Measurements from ENCODE around the gene PLCB4.

The PLCB4 gene

DNA sequence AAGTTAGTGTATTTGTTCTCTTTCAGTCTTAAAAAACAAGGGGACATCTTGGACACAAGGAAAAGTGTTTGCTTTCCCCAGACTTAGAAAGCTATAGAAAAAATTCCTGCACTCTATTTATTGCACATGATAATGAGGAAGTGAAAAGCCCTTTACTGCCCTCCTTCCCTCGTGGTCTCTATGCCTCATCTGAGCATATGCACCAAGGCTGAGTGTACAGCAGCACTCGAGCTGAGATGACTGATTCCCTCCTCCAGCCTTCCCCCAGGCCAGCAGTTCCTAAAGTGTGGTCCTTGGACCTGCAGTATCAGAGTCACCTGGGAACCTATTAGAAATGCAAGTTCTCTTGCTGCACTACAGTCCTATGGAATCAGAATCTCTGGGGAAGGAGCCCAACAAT, 431.2 kb downstream of the PLCB4 start:
- no peak for DNase-seq (ENCODE audit: low read depth in 1 of 2, low spot score in 1 of 2)
- TF ChIP-seq JUND (IDR thresholded peaks at IDR 0.05; ENCODE audit: low read depth), result no peak
- in situ Hi-C loops (cut with HindIII; ENCODE audit: low pct_unique_long_range_greater_than_20kb, low sequenced_read_pairs), result no loop called here

DNA sequence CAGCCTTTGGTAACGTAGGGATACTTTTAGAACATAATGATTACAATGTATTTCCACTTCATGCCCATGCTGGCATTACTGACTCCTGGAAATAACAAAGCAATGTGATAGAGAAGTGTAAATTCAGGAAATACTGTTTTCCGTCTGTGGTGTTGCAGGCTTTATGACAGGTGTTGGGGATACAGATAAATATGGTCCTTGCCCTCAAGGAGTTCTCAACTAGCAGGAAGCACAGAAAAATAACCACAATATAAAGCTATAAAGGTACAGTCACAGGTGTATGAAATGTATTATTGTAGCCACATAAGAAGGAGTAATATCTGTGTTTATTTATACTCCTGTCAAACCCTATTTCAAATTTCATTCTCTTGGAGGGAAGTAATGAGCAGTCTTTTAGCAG, 432.6 kb downstream of the PLCB4 start:
- TF ChIP-seq JUND (IDR thresholded peaks at IDR 0.05; ENCODE audit: low read depth), result no peak
- in situ Hi-C loops (cut with HindIII; ENCODE audit: low pct_unique_long_range_greater_than_20kb, low sequenced_read_pairs), result no loop called here
- no peak for DNase-seq (ENCODE audit: low read depth in 1 of 2, low spot score in 1 of 2)

DNA sequence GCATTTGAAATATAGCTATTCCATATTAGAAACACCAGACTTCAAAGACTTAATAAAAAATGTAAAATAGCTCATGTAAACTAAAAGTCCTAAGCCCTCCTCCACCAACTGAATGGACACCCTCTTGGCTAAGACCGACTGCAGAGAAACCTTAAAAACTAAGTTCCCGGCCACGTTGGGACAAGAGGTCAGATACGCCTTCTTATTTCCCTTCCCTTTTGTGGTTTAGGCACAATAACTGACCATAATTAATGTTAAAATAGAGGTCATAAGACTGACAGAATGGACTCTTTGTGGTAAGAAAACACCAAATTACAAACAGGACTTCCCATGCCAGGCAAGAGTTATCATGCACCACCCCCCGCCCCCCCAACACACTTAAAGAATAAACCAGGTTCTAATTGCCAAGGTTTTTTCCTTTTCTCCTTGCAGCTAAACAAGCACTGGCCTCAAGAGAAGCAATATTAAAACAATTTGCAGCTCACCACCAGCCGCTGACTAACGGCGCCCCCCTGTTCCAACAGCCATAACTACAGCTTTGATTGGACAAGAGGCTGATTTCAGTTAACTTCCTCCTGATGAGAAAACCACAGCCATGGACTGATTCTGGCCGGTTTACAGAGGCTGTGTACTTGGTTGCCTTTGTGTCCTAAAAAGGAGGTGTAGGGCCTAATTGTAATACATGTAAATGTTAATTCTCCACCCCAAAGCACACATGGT, 434.8 kb downstream of the PLCB4 start:
- no peak for DNase-seq (ENCODE audit: low read depth in 1 of 2, low spot score in 1 of 2)
- in situ Hi-C loops (cut with HindIII; ENCODE audit: low pct_unique_long_range_greater_than_20kb, low sequenced_read_pairs), result no loop called here
- TF ChIP-seq JUND (IDR thresholded peaks at IDR 0.05; ENCODE audit: low read depth), result no peak

DNA sequence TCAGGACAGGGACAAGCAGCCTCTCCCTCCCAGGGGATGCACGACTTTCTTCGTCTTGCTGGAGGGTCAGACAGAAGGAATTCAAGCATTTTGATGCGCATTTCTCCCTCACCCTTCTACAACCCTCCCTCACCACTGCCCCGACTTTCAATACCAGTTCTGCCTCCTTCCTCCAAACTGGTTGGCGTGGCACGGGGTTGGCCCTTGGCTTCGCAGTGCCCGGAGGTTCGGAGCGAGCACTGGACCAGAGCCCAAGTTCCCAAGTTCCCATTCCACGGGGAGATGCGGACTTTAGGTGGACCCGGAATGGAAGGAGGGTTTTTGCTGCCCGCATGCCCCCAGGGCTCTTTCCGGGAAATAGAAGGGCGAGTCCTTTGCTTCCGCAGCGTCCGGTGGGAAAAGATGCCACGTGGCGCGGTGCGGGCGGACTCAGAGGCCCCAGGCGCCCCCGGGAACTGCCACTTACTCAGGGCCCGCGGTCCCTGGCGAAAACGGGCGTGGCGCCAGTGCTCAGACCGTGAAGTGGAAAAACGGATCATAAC, 437.5 kb downstream of the PLCB4 start:
- TF ChIP-seq JUND (IDR thresholded peaks at IDR 0.05; ENCODE audit: low read depth), result no peak
- no peak for DNase-seq (ENCODE audit: low read depth in 1 of 2, low spot score in 1 of 2)
- in situ Hi-C loops (cut with HindIII; ENCODE audit: low pct_unique_long_range_greater_than_20kb, low sequenced_read_pairs), result no loop called here

DNA sequence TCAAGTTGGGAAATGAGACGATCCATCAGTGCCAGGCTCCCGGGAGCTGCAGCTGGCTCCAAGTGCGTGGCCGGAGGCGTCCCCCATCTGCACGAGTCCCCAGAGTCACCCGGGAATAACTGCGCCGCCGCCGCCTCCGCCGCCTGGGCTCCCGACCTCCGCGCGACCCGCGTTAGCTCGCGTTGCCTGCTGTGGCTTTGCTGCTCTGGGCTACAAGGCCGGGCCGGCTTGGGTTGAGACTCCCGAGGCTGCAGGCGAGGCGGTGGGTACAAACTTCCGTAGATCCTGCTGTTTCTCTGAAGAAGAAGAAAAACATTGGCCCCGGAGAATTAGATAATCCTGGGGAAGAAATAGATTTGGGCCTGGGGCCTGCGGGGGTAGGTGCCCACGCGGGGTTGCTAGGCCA, 438.1 kb downstream of the PLCB4 start:
- no peak for DNase-seq (ENCODE audit: low read depth in 1 of 2, low spot score in 1 of 2)
- TF ChIP-seq JUND (IDR thresholded peaks at IDR 0.05; ENCODE audit: low read depth), result no peak
- in situ Hi-C loops (cut with HindIII; ENCODE audit: low pct_unique_long_range_greater_than_20kb, low sequenced_read_pairs), result no loop called here

DNA sequence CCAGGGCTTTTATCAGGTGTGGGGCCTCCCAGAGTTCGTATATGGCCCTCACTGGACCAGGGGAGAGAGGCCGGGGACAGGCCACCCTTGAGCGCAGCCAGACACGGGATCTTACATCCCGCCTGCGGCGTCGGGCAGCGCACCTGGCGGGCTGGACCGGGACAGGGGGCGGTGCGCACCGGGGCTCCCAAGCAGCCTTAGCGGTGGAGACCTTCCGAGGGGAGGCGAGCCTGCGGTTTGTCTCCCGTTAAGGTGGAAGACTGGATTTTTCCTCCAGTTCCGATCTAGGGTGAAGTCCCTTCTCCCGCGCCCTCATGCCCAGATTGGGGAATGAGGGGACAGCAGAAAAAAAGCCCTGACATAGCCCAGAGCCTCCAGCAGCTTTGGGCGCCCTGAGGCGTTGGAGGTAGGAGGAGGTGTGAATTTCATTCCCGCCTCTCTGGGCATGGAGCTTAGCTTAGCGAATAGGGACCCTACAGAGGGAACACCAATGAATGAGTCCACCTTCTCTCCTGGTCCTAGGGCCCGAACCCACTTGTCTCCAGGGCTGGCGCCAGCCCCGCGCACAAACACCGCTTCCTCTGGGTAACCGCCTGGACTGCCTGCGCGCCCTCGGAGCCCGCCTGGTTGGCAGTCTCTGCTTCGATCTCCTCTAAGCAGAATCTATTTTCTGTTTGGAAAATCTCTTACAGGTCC, 438.8 kb downstream of the PLCB4 start:
- TF ChIP-seq JUND (IDR thresholded peaks at IDR 0.05; ENCODE audit: low read depth), result no peak
- in situ Hi-C loops (cut with HindIII; ENCODE audit: low pct_unique_long_range_greater_than_20kb, low sequenced_read_pairs), result no loop called here
- DNase-seq (ENCODE audit: low read depth in 1 of 2, low spot score in 1 of 2), result no peak

DNA sequence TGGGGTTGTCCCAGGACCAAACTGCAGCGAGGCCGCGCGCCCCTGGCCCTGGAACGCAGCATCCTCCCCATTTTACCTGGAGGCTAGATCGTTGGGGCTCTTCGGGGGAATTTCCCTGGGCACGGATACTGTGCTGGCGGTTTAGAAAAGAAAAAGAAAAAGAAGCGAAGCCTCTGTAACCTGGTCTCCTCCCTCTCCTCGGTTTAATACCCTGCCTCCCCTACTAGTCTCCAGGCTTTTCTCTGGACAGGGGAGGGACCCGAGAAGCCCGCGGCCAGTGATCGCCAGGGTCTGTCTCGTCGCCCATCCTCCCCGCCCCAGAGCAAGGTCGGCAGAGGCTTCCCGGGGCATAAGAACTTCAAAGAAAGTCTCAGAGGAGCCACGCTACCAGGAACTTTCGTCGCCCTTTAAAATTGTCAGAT, 439.4 kb downstream of the PLCB4 start:
- no peak for DNase-seq (ENCODE audit: low read depth in 1 of 2, low spot score in 1 of 2)
- no peak for TF ChIP-seq JUND (IDR thresholded peaks at IDR 0.05; ENCODE audit: low read depth)
- in situ Hi-C loops (cut with HindIII; ENCODE audit: low pct_unique_long_range_greater_than_20kb, low sequenced_read_pairs), result no loop called here

DNA sequence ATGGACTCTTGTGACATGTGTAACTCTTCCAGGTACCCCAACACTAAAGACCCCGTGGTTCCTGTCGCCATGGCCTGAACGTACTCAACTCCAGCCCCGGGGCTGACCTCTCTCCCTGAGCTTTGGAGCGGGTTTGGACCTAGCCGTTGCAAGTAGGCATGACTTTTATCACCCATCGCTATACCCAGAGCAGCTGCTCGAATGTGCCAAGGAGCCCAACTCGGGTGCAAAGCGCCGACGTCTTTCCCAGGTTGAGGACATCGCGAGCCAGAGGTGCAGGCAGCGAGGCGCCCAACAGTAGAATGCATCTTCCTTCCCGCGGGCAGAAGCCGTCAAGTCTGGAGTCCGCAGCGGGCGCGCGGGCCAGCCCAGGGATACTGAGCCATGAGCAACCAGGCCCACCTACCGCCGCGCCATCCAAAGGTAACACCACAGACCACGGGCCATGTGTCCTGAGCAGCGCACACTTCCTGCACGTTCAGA, 439.9 kb downstream of the PLCB4 start:
- no peak for TF ChIP-seq JUND (IDR thresholded peaks at IDR 0.05; ENCODE audit: low read depth)
- no peak for DNase-seq (ENCODE audit: low read depth in 1 of 2, low spot score in 1 of 2)
- in situ Hi-C loops (cut with HindIII; ENCODE audit: low pct_unique_long_range_greater_than_20kb, low sequenced_read_pairs), result no loop called here

DNA sequence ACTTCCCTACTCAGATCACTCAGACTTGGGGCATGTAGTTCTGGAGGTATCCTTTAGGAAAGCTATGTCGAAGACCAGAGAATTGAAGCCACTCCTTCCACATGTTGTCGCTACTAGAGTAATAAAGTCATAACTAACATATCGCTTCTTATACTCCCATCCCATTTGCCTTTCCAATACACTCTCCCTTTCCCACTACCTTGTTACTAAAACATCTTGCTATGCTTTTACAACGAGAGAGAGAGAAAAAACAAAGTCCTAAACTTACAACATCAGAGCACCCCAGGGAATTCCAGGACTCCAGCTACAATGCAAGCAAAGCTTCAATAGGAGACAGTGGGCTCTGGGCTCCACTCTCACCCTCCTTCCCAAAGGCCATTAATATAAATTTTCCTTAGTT, 440.4 kb downstream of the PLCB4 start:
- no peak for TF ChIP-seq JUND (IDR thresholded peaks at IDR 0.05; ENCODE audit: low read depth)
- in situ Hi-C loops (cut with HindIII; ENCODE audit: low pct_unique_long_range_greater_than_20kb, low sequenced_read_pairs), result no loop called here
- DNase-seq (ENCODE audit: low read depth in 1 of 2, low spot score in 1 of 2), result no peak

DNA sequence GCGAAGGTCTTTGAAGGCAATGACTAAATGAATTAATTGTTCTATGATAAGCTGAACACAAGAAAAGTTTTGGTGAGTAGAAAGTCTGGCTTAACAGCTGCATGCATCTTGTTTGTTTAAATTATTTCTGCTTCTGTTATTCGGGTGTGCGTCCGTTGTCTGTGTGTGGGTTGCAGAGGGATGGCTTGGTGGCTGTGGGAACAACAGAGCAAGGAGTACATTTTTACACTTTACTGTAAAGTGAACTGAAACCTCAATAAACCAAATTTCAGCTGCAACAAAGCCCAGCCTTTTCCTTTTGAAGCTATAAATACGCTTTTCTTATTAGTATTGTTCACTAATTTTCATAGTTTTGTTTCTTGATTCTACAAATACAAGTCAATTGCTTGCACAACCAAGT, 442.0 kb downstream of the PLCB4 start:
- no peak for TF ChIP-seq JUND (IDR thresholded peaks at IDR 0.05; ENCODE audit: low read depth)
- in situ Hi-C loops (cut with HindIII; ENCODE audit: low pct_unique_long_range_greater_than_20kb, low sequenced_read_pairs), result no loop called here
- DNase-seq (ENCODE audit: low read depth in 1 of 2, low spot score in 1 of 2), result no peak

DNA sequence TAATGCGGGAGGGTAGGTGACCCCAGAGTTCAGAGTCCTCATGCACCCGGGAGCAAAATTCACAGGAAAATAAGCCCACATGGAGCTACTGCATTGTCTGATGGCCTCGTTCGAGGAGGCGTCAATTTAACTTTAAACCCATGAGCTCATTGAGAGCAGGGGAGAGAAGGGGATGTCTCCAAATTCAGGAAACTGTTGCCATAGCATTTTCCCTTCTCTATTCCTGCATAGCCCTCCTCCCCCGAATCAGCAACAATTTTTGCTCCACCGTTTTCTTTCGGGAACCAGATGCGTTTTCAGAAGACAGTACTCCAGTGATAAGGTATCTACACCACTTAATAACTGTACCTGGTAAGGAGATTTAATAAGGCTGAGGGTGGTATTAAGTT, 445.2 kb downstream of the PLCB4 start:
- no peak for DNase-seq (ENCODE audit: low read depth in 1 of 2, low spot score in 1 of 2)
- no peak for TF ChIP-seq JUND (IDR thresholded peaks at IDR 0.05; ENCODE audit: low read depth)
- in situ Hi-C loops (cut with HindIII; ENCODE audit: low pct_unique_long_range_greater_than_20kb, low sequenced_read_pairs), result no loop called here

DNA sequence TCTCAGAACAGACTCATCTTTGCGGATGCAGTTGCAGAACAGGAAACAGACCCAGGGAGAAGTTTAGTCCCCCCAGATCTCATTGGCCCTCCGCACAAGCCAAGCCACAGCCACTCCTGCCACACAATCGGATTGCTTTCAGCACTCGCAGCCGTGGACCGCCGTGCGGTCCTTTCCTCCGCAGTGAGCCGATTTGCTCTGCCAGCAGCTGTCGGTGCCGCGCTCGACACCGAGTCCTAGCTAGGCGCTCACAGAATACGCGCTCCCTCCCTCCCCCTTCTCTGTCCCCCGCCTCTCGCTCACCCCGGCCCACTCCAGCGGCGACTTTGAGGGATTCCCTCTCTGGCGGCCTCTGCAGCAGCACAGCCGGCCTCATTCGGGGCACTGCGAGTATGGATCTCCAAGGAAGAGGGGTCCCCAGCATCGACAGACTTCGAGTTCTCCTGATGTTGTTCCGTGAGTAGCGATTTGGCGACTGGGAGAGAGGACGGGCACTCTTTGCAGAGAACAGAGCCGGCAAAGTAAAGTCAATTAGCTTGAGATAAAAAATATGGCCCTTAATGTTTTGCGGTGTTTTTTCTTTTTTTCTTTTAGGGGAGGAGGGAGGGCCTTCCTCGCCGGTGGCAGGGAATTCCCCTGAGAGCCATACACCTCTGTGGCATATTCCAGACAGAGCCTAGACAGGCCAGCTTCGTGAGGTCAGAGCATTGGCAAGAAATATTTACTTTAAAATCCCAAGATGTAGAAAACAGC, 445.8 kb downstream of the PLCB4 start, which contains the start of gene LAMP5:
TSS of gene LAMP5 (plus strand) at position 130 of the 753 bp plus-strand sequence. CDS start at position 393, 263 bp downstream.
- DNase-seq (ENCODE audit: low read depth in 1 of 2, low spot score in 1 of 2), result peak; percentile 48 to 51
- in situ Hi-C loops (cut with HindIII; ENCODE audit: low pct_unique_long_range_greater_than_20kb, low sequenced_read_pairs), result no loop called here
- no peak for TF ChIP-seq JUND (IDR thresholded peaks at IDR 0.05; ENCODE audit: low read depth)
